ENCODE measurements around the gene SMIM12. TPM values are rescaled to one million over a fixed set of nuclear protein-coding genes. Genes with fewer than 3 reads are reported as not detected.

SMIM12 gene
- total RNA-seq, 4 donors from 2014 or later: 17.1 to 38.1 (median 31.5) TPM

GRCh38 chr1:34885405-34886247, 26.1 kb upstream of the SMIM12 start:
- peaks cover 9% of the 10 kb centered on the region for H3K4me1 ChIP-seq
- TF ChIP-seq POLR2AphosphoS5 (IDR thresholded peaks at IDR 0.05): no peak
- TF ChIP-seq EP300 (IDR thresholded peaks at IDR 0.05): no peak
- no peak for TF ChIP-seq POLR2A (IDR thresholded peaks at IDR 0.05)
- TF ChIP-seq CTCF (IDR thresholded peaks at IDR 0.05): no peak
- H3K27me3 ChIP-seq: peaks cover 35% of the 10 kb centered on the region
- peak overlapping the region; percentile 23 for H3K4me3 ChIP-seq
- no peaks in the 10 kb centered on the region for H3K36me3 ChIP-seq
- H3K9me3 ChIP-seq: no peaks in the 10 kb centered on the region
- no peak overlapping the region for H3K27ac ChIP-seq
- no peak for DNase-seq (ENCODE audit: low spot score in 2 of 2)
- 41% methylated on average over 11 of the region's 80 CpGs for WGBS

- DNase-seq (ENCODE audit: low spot score in 2 of 2): no peak
- Histone ChIP-seq H3K4me1 (peaks cover 9% of the 10 kb centered on the region), H3K27me3 (peaks cover 35% of the 10 kb centered on the region), H3K36me3 (no peaks in the 10 kb centered on the region), H3K4me3 (peak overlapping the region; percentile 23), H3K9me3 (no peaks in the 10 kb centered on the region), H3K27ac (no peak overlapping the region)
- WGBS: 54% methylated on average over 11 of the region's 19 CpGs
- no peak for TF ChIP-seq EP300 (IDR thresholded peaks at IDR 0.05)
- no peak for TF ChIP-seq CTCF (IDR thresholded peaks at IDR 0.05)
- no peak for TF ChIP-seq POLR2AphosphoS5 (IDR thresholded peaks at IDR 0.05)
- TF ChIP-seq POLR2A (IDR thresholded peaks at IDR 0.05): no peak
Measured at GRCh38 chr1:34884961-34885360, 25.4 kb upstream of the SMIM12 start.

- H3K27me3 ChIP-seq: peaks cover 37% of the 10 kb centered on the region
Measured at GRCh38 chr1:34884536-34884935, 25.0 kb upstream of the SMIM12 start.

GRCh38 chr1:34879230-34879629, 19.7 kb upstream of the SMIM12 start:
- Histone ChIP-seq H3K27ac (no peak overlapping the region), H3K9me3 (no peaks in the 10 kb centered on the region), H3K4me1 (no peaks in the 10 kb centered on the region), H3K36me3 (no peaks in the 10 kb centered on the region), H3K4me3 (no peak overlapping the region), H3K27me3 (peaks cover 63% of the 10 kb centered on the region)
- TF ChIP-seq POLR2A (IDR thresholded peaks at IDR 0.05) (no peak), POLR2AphosphoS5 (IDR thresholded peaks at IDR 0.05) (no peak), EP300 (IDR thresholded peaks at IDR 0.05) (no peak), CTCF (IDR thresholded peaks at IDR 0.05) (no peak)
- DNase-seq (ENCODE audit: low spot score in 2 of 2): no peak
- 79% methylated on average over 9 of the region's 9 CpGs for WGBS

More at GRCh38 chr1:34884536-34884935, 25.0 kb upstream of the SMIM12 start:
- Histone ChIP-seq H3K4me1 (peaks cover 9% of the 10 kb centered on the region), H3K36me3 (no peaks in the 10 kb centered on the region), H3K9me3 (no peaks in the 10 kb centered on the region), H3K4me3 (no peak overlapping the region), H3K27ac (no peak overlapping the region)
- WGBS: 60% methylated on average over 3 of the region's 3 CpGs
- TF ChIP-seq EP300 (IDR thresholded peaks at IDR 0.05) (no peak), CTCF (IDR thresholded peaks at IDR 0.05) (no peak), POLR2A (IDR thresholded peaks at IDR 0.05) (no peak), POLR2AphosphoS5 (IDR thresholded peaks at IDR 0.05) (no peak)
- DNase-seq (ENCODE audit: low spot score in 2 of 2): no peak

- Histone ChIP-seq H3K27ac (no peak overlapping the region), H3K9me3 (no peaks in the 10 kb centered on the region), H3K4me3 (no peak overlapping the region), H3K36me3 (no peaks in the 10 kb centered on the region), H3K4me1 (no peaks in the 10 kb centered on the region), H3K27me3 (peaks cover 73% of the 10 kb centered on the region)
- DNase-seq (ENCODE audit: low spot score in 2 of 2): no peak
- TF ChIP-seq POLR2AphosphoS5 (IDR thresholded peaks at IDR 0.05) (no peak), POLR2A (IDR thresholded peaks at IDR 0.05) (no peak), CTCF (IDR thresholded peaks at IDR 0.05) (no peak), EP300 (IDR thresholded peaks at IDR 0.05) (no peak)
- 71% methylated on average over 7 of the region's 7 CpGs for WGBS
Measured at GRCh38 chr1:34876406-34876805, 16.9 kb upstream of the SMIM12 start.
